HepG2 (cell line): ENCODE results near the gene GTF2H3. TPM values are rescaled to one million over a fixed set of nuclear protein-coding genes. Genes with fewer than 3 reads are reported as not detected.

Experiments
- ATAC-seq: fragments of 200-7000 bp; cut with Tn5 transposase; 3 replicates; pipeline ENCODE4 v1.9.1; 2020; ENCODE audit warnings: mild to moderate bottlenecking, moderate library complexity
- BruUV-seq: library from RNA; stranded (reverse); fragments of 400-500 nt; replicated peaks from 2 replicates; lab custom pipeline; 2021; lab: Mats Ljungman, UMichigan
- CTCF ChIA-PET: fragments of 300-600 bp; formaldehyde crosslinking; extraction: SDS; loops from one replicate; lab custom pipeline; 2021; ENCODE audit warnings: low total read pairs, inconsistent platforms, low intra/inter-chr PET ratio; lab: Yijun Ruan, JAX
- POLR2A ChIA-PET: fragments of 350-600 bp; sonication (Branson Sonifier 250); formaldehyde crosslinking; loops from one replicate; lab custom pipeline; 2020; ENCODE audit warnings: antibody characterized with exemption, inconsistent platforms; lab: Yijun Ruan, JAX
- DNase-seq: peaks from one replicate; pipeline ENCODE4 v3.0.0-alpha.2; 2015; ENCODE audit warnings: low spot score
- FAIRE-seq: peaks from 3 replicates; lab custom pipeline; 2011; peaks lifted over from hg19 to GRCh38; lab: Jason Lieb, UNC
- H2AFZ ChIP-seq: one replicate; pipeline ENCODE4 v1.6.1; 2011; ENCODE audit warnings: low read length, inconsistent platforms
- H3K27ac ChIP-seq: fragments of 300-600 bp; 3 replicates; pipeline ENCODE4 v1.8.0; 2011; ENCODE audit warnings: mixed run types, mild to moderate bottlenecking, mixed read lengths, low read length, inconsistent platforms; ENCODE audit not compliant: insufficient read depth; ENCODE audit errors: extremely low read length
- H3K27me3 ChIP-seq, 2 experiments: fragments of 200-600 bp in 1 of 2; 2 replicates in 1 of 2; 3 replicates in 1 of 2; pipeline versions ENCODE4 v1.6.0 to v1.8.0; 2011; ENCODE audit warnings: low read length in 2 of 2, mild to moderate bottlenecking in 2 of 2, moderate library complexity in 2 of 2, inconsistent platforms in 1 of 2; ENCODE audit not compliant: insufficient read depth in 2 of 2, control insufficient read depth in 1 of 2
- H3K36me3 ChIP-seq, 2 experiments: fragments of 200-600 bp in 1 of 2; replicated peaks in 1 of 2; 2 replicates in 1 of 2; 3 replicates in 1 of 2; pipeline versions ENCODE4 v1.5.1 to v1.8.0; 2011; ENCODE audit warnings: low read length in 2 of 2, inconsistent platforms in 1 of 2; ENCODE audit not compliant: insufficient read depth in 2 of 2, control insufficient read depth in 1 of 2
- H3K4me1 ChIP-seq: 2 replicates; pipeline ENCODE4 v1.5.1; 2012; ENCODE audit warnings: low read length, inconsistent platforms; ENCODE audit not compliant: insufficient read depth
- H3K4me2 ChIP-seq: 2 replicates; pipeline ENCODE4 v1.6.0; 2011; ENCODE audit warnings: low read depth, low read length, inconsistent platforms
- H3K4me3 ChIP-seq, 3 experiments: fragments of 200-600 bp in 1 of 3; sonication (generic), shearing (Covaris generic) in 1 of 3; replicated peaks in 1 of 3; 2 replicates each; pipeline ENCODE4 v1.5.1; 2011 to 2016; ENCODE audit warnings: low read length in 3 of 3, inconsistent platforms in 2 of 3, low read depth in 2 of 3, mild to moderate bottlenecking in 2 of 3, control low read depth in 1 of 3, mixed read lengths in 1 of 3; ENCODE audit not compliant: insufficient read depth in 1 of 3
- H3K79me2 ChIP-seq: one replicate; pipeline ENCODE4 v1.6.1; 2011; ENCODE audit warnings: low read length, inconsistent platforms; ENCODE audit not compliant: insufficient read depth
- H3K9ac ChIP-seq: 2 replicates; pipeline ENCODE4 v1.6.0; 2011; ENCODE audit warnings: mild to moderate bottlenecking, low read depth, low read length, inconsistent platforms; ENCODE audit not compliant: insufficient read depth
- H3K9me3 ChIP-seq: 2 replicates; pipeline ENCODE4 v1.5.1; 2012; ENCODE audit warnings: mild to moderate bottlenecking, low read length
- H4K20me1 ChIP-seq: 2 replicates; pipeline ENCODE4 v1.6.0; 2011; ENCODE audit warnings: inconsistent platforms, mild to moderate bottlenecking, low read length, moderate library complexity; ENCODE audit not compliant: insufficient read depth
- AHR ChIP-seq: IDR thresholded peaks from 2 replicates; pipeline ENCODE4 v1.6.1; 2018; ENCODE audit warnings: missing genetic modification reagents, missing compliant biosample characterization
- GTF2F1 ChIP-seq: fragments of 150-350 bp; IDR thresholded peaks from 2 replicates; pipeline ENCODE4 v1.6.1; 2014; ENCODE audit warnings: low read length
- NR2F6 ChIP-seq, 2 experiments: IDR thresholded peaks; 2 replicates each; pipeline ENCODE4 v1.6.1; 2016; ENCODE audit warnings: antibody characterized with exemption in 1 of 2, mild to moderate bottlenecking in 1 of 2
- ONECUT2 ChIP-seq: sonication (generic); formaldehyde crosslinking; IDR thresholded peaks from 2 replicates; pipeline ENCODE4 v1.4.0; 2020; ENCODE audit warnings: missing genetic modification reagents
- SMARCC2 ChIP-seq: fragments of 450-650 bp; IDR thresholded peaks from 2 replicates; pipeline ENCODE4 v1.6.1; 2017; ENCODE audit warnings: antibody characterized with exemption, mild to moderate bottlenecking
- TFDP1 ChIP-seq: IDR thresholded peaks from 2 replicates; pipeline ENCODE4 v1.6.1; 2016; ENCODE audit warnings: missing compliant biosample characterization, missing genetic modification reagents, borderline replicate concordance
- ZBED4 ChIP-seq: sonication (generic); formaldehyde crosslinking; IDR thresholded peaks from 2 replicates; pipeline ENCODE4 v1.4.0; 2020; ENCODE audit warnings: missing genetic modification reagents, borderline replicate concordance
- ZKSCAN5 ChIP-seq: sonication (generic); formaldehyde crosslinking; IDR thresholded peaks from 2 replicates; pipeline ENCODE4 v1.5.1; 2020; ENCODE audit warnings: mild to moderate bottlenecking, missing genetic modification reagents
- ZNF160 ChIP-seq: sonication (generic); formaldehyde crosslinking; IDR thresholded peaks from 2 replicates; pipeline ENCODE4 v1.8.0; 2022; ENCODE audit warnings: mild to moderate bottlenecking, inconsistent platforms, missing genetic modification reagents
- ZNF180 ChIP-seq: sonication (generic); formaldehyde crosslinking; IDR thresholded peaks from 2 replicates; pipeline ENCODE4 v1.4.0; 2020; ENCODE audit warnings: low read depth, missing genetic modification reagents, borderline replicate concordance
- ZNF367 ChIP-seq: sonication (generic); formaldehyde crosslinking; IDR thresholded peaks from 2 replicates; pipeline ENCODE4 v1.4.0; 2020; ENCODE audit warnings: missing genetic modification reagents, borderline replicate concordance
- WGBS: methylation state at CpG from one replicate; pipeline ENCODE4 v1.1.6; 2017; ENCODE audit warnings: low lambda C conversion rate; 5-methylcytosine and 5-hydroxymethylcytosine counted together
- in situ Hi-C: cut with HindIII; loops from 2 replicates; pipeline ENCODE4 v1.10.0; 2017; ENCODE audit warnings: low pct_unique_long_range_greater_than_20kb; ENCODE audit not compliant: extremely low pct_ligation_motif_present
- intact Hi-C: fragments of 100-400 bp; cut with micrococcal nuclease; formaldehyde crosslinking; loops from one replicate; pipeline ENCODE4 v1.10.0; 2022; ENCODE audit not compliant: unreplicated experiment
- polyA plus RNA-seq, 8 experiments: library from polyadenylated mRNA; depleted of rRNA in 3 of 8; stranded (reverse) in 7 of 8; unstranded in 1 of 8; fragments of >200 nt; fragmentation: Illumina TruSeq in 4 of 8; extraction: Trizol in 4 of 8; gene quantifications; 2 replicates each; pipeline versions ENCODE4 v1.2.1 to v1.2.3, GENCODE V29; 2011 to 2016; ENCODE audit warnings: low read depth in 4 of 8, missing spikeins in 1 of 8, mixed read lengths in 1 of 8; ENCODE audit not compliant: insufficient read depth in 1 of 8
- total RNA-seq, 5 experiments: library from RNA; depleted of rRNA; stranded (reverse); fragments of >200 nt; fragmentation: Illumina TruSeq; extraction: Trizol; gene quantifications; 2 replicates each; pipeline ENCODE4 v1.2.3, GENCODE V29; 2016; ENCODE audit warnings: low read depth in 1 of 5

The GTF2H3 gene
- total and polyA plus RNA-seq, 2 of the 13 experiments (the other 11 are each of a cell fraction or from before 2014, with no cell fraction given) = 35.8 to 58.8 TPM

- BruUV-seq = no TSS peak
- no peak overlapping the region for H3K27ac ChIP-seq
- no peaks in the 10 kb centered on the region for H3K27me3 ChIP-seq
- no peak overlapping the region for H2AFZ ChIP-seq
- ChIA-PET POLR2A (interaction anchor here (1.3 kb wide), 1 partner anchor 39 kb away, joined by 4 read pairs; no protein-coding TSS in a partner anchor), CTCF (no interaction called here)
- FAIRE-seq (no peak), DNase-seq (no peak), ATAC-seq (no peak)
- peaks cover 7% of the 10 kb centered on the region for H3K4me1 ChIP-seq
- no peak overlapping the region for H3K9ac ChIP-seq
- WGBS = 89% methylated on average over 6 of the region's 6 CpGs
- H3K36me3 ChIP-seq = peaks cover 3 to 5% of the 10 kb centered on the region in 2 experiments; a peak in 3 of 5 replicates
- peak overlapping the region; percentile 89 for H3K4me2 ChIP-seq
- intact Hi-C loops = no loop called here
- no peaks in the 10 kb centered on the region for H3K79me2 ChIP-seq
- peak overlapping the region; percentile 76 to 92 (median 89); a peak in 5 of 6 replicates for H3K4me3 ChIP-seq
- H3K9me3 ChIP-seq = no peaks in the 10 kb centered on the region
- in situ Hi-C loops = no loop called here
- H4K20me1 ChIP-seq = no peaks in the 10 kb centered on the region
- no peak for TF ChIP-seq GTF2F1
- TF ChIP-seq ZNF160 = no peak
- no peak for TF ChIP-seq SMARCC2
- TF ChIP-seq NR2F6 (IDR thresholded peaks at IDR 0.05) = no peak
- no peak for TF ChIP-seq NR2F6 (CRISPR knock-in tag; IDR thresholded peaks at IDR 0.05)
- no peak for TF ChIP-seq ZNF180 (CRISPR knock-in tag)
- TF ChIP-seq TFDP1 (CRISPR knock-in tag) = no peak
- TF ChIP-seq ZNF367 (CRISPR knock-in tag) = no peak
- TF ChIP-seq AHR (CRISPR knock-in tag) = no peak
- TF ChIP-seq ZKSCAN5 (CRISPR knock-in tag) = no peak
- no peak for TF ChIP-seq ONECUT2 (CRISPR knock-in tag)
- TF ChIP-seq ZBED4 = no peak
Measured at GRCh38 chr12:123671876-123672275, 38.2 kb downstream of the GTF2H3 start.
